ENCODE results near the gene IL17B. TPM values are rescaled to one million over a fixed set of nuclear protein-coding genes. Genes with fewer than 3 reads are reported as not detected.
A peak's percentile ranks its signal among the peaks of the same experiment; 100 is the strongest.

IL17B gene
- total RNA-seq, 1 donor from 2014 or later: not detected

- no peak overlapping the region for H3K4me3 Mint-ChIP-seq
- no peaks in the 10 kb centered on the region for H3K36me3 Mint-ChIP-seq (ENCODE audit: low read depth)
- H3K27me3 Mint-ChIP-seq (ENCODE audit: low read depth): no peaks in the 10 kb centered on the region
- no peak for TF ChIP-seq CTCF (conservative IDR thresholded peaks at IDR 0.05)
- peak overlapping the region; percentile 57 for H3K27ac Mint-ChIP-seq (ENCODE audit: unreplicated experiment)
- H3K4me1 Mint-ChIP-seq: peaks cover 36% of the 10 kb centered on the region
- no peak for DNase-seq (ENCODE audit: low read depth, low spot score)
- no peaks in the 10 kb centered on the region for H3K9me3 Mint-ChIP-seq
These were observed 27.3 kb upstream of the IL17B start for GRCh38 chr5:149406203-149406978.

- H3K36me3 Mint-ChIP-seq (ENCODE audit: low read depth): no peaks in the 10 kb centered on the region
- H3K9me3 Mint-ChIP-seq: no peaks in the 10 kb centered on the region
- DNase-seq (ENCODE audit: low read depth, low spot score): no peak
- H3K27me3 Mint-ChIP-seq (ENCODE audit: low read depth): no peaks in the 10 kb centered on the region
- no peak for TF ChIP-seq CTCF (conservative IDR thresholded peaks at IDR 0.05)
- H3K27ac Mint-ChIP-seq (ENCODE audit: unreplicated experiment): peak overlapping the region; percentile 79
- no peak overlapping the region for H3K4me3 Mint-ChIP-seq
- peaks cover 43% of the 10 kb centered on the region for H3K4me1 Mint-ChIP-seq
These were observed 26.6 kb upstream of the IL17B start for GRCh38 chr5:149405550-149406202.

GRCh38 chr5:149404746-149405549 is 25.9 kb upstream of the IL17B start:
- Mint-ChIP-seq H3K4me1 (peaks cover 50% of the 10 kb centered on the region), H3K27ac (ENCODE audit: unreplicated experiment) (no peak overlapping the region), H3K4me3 (peak overlapping the region; percentile 9)

GRCh38 chr5:149403923-149404745 is 25.0 kb upstream of the IL17B start:
- no peaks in the 10 kb centered on the region for H3K27me3 Mint-ChIP-seq (ENCODE audit: low read depth)
- H3K27ac Mint-ChIP-seq (ENCODE audit: unreplicated experiment): peak overlapping the region; percentile 51
- H3K4me1 Mint-ChIP-seq: peaks cover 51% of the 10 kb centered on the region
- H3K36me3 Mint-ChIP-seq (ENCODE audit: low read depth): no peaks in the 10 kb centered on the region
- DNase-seq (ENCODE audit: low read depth, low spot score): no peak
- H3K9me3 Mint-ChIP-seq: no peaks in the 10 kb centered on the region
- peak overlapping the region; percentile 9 for H3K4me3 Mint-ChIP-seq
- TF ChIP-seq CTCF (conservative IDR thresholded peaks at IDR 0.05): no peak

More at GRCh38 chr5:149404746-149405549, 25.9 kb upstream of the IL17B start:
- Mint-ChIP-seq H3K27me3 (ENCODE audit: low read depth) (no peaks in the 10 kb centered on the region), H3K36me3 (ENCODE audit: low read depth) (no peaks in the 10 kb centered on the region), H3K9me3 (no peaks in the 10 kb centered on the region)
- no peak for DNase-seq (ENCODE audit: low read depth, low spot score)
- no peak for TF ChIP-seq CTCF (conservative IDR thresholded peaks at IDR 0.05)

GRCh38 chr5:149402291-149402690 is 23.2 kb upstream of the IL17B start:
- Mint-ChIP-seq H3K4me3 (no peak overlapping the region), H3K9me3 (no peaks in the 10 kb centered on the region), H3K36me3 (ENCODE audit: low read depth) (no peaks in the 10 kb centered on the region), H3K4me1 (peaks cover 47% of the 10 kb centered on the region), H3K27ac (ENCODE audit: unreplicated experiment) (no peak overlapping the region), H3K27me3 (ENCODE audit: low read depth) (no peaks in the 10 kb centered on the region)
- TF ChIP-seq CTCF (conservative IDR thresholded peaks at IDR 0.05): no peak
- no peak for DNase-seq (ENCODE audit: low read depth, low spot score)

Data from neural crest cell (in vitro differentiated cells).